Measurements from ENCODE around the gene ANKRD12. TPM values are rescaled to one million over a fixed set of nuclear protein-coding genes. Genes with fewer than 3 reads are reported as not detected.

ANKRD12 gene
- polyA plus RNA-seq, 1 donor (not counting 4 experiments of a cell fraction or from before 2014, with no cell fraction given), result 8.0 TPM

GRCh38 chr18:9249254-9249653 lies 112.7 kb downstream of the ANKRD12 start:
- Histone ChIP-seq H3K27me3 (ENCODE audit: control insufficient read depth, extremely low read depth, insufficient read depth, low read length) (no peaks in the 10 kb centered on the region), H3K4me3 (ENCODE audit: control insufficient read depth in 2 of 3, extremely low read depth in 1 of 3, insufficient read depth in 2 of 3, low read depth in 1 of 3, low read length in 3 of 3) (no peak overlapping the region), H3K36me3 (ENCODE audit: control insufficient read depth in 2 of 2, extremely low read depth in 1 of 2, insufficient read depth in 2 of 2, low read length in 2 of 2) (no peaks in the 10 kb centered on the region), H4K20me1 (ENCODE audit: control insufficient read depth, extremely low read depth, insufficient read depth, low read length) (no peaks in the 10 kb centered on the region), H3K27ac (ENCODE audit: control insufficient read depth, insufficient read depth, low read length) (no peak overlapping the region), H3K4me1 (ENCODE audit: control insufficient read depth, extremely low read depth, insufficient read depth, low read length) (no peaks in the 10 kb centered on the region), H3K9ac (ENCODE audit: control insufficient read depth, extremely low read depth, insufficient read depth, low read length) (no peak overlapping the region), H2AFZ (ENCODE audit: control insufficient read depth, low read length) (no peak overlapping the region), H3K9me1 (ENCODE audit: control insufficient read depth, extremely low read depth, insufficient read depth, low read length) (no peaks in the 10 kb centered on the region), H3K9me3 (ENCODE audit: control insufficient read depth, low read depth, low read length) (no peaks in the 10 kb centered on the region), H3K4me2 (ENCODE audit: control insufficient read depth, extremely low read depth, insufficient read depth, low read depth, low read length) (no peak overlapping the region), H3K79me2 (ENCODE audit: control insufficient read depth, insufficient read depth, low read length) (no peaks in the 10 kb centered on the region)
- DNase-seq (ENCODE audit: low read depth, low spot score), result no peak
- no peak for FAIRE-seq
- dilution Hi-C loops (cut with MboI; ENCODE audit: extremely low pct_ligation_motif_present, low sequenced_read_pairs), result no loop called here
- no peak for TF ChIP-seq EZH2 (IDR thresholded peaks at IDR 0.05; ENCODE audit: low read length)
- TF ChIP-seq, protein P1, sequence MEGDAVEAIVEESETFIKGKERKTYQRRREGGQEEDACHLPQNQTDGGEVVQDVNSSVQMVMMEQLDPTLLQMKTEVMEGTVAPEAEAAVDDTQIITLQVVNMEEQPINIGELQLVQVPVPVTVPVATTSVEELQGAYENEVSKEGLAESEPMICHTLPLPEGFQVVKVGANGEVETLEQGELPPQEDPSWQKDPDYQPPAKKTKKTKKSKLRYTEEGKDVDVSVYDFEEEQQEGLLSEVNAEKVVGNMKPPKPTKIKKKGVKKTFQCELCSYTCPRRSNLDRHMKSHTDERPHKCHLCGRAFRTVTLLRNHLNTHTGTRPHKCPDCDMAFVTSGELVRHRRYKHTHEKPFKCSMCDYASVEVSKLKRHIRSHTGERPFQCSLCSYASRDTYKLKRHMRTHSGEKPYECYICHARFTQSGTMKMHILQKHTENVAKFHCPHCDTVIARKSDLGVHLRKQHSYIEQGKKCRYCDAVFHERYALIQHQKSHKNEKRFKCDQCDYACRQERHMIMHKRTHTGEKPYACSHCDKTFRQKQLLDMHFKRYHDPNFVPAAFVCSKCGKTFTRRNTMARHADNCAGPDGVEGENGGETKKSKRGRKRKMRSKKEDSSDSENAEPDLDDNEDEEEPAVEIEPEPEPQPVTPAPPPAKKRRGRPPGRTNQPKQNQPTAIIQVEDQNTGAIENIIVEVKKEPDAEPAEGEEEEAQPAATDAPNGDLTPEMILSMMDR (optimal IDR thresholded peaks at IDR 0.05 in 1 of 3, IDR thresholded peaks at IDR 0.05 in 1 of 3, conservative IDR thresholded peaks at IDR 0.05 in 1 of 3; ENCODE audit: extremely low read depth in 1 of 3, insufficient read depth in 2 of 3, low read length in 3 of 3), result no peak

- no peaks in the 10 kb centered on the region for H3K79me2 ChIP-seq (ENCODE audit: control insufficient read depth, insufficient read depth, low read length)
- no peak overlapping the region for H3K4me3 ChIP-seq (ENCODE audit: control insufficient read depth in 2 of 3, extremely low read depth in 1 of 3, insufficient read depth in 2 of 3, low read depth in 1 of 3, low read length in 3 of 3)
- no peak for FAIRE-seq
- DNase-seq (ENCODE audit: low read depth, low spot score), result no peak
- no peaks in the 10 kb centered on the region for H4K20me1 ChIP-seq (ENCODE audit: control insufficient read depth, extremely low read depth, insufficient read depth, low read length)
- H3K27ac ChIP-seq (ENCODE audit: control insufficient read depth, insufficient read depth, low read length), result no peak overlapping the region
- H2AFZ ChIP-seq (ENCODE audit: control insufficient read depth, low read length), result no peak overlapping the region
- H3K36me3 ChIP-seq (ENCODE audit: control insufficient read depth in 2 of 2, extremely low read depth in 1 of 2, insufficient read depth in 2 of 2, low read length in 2 of 2), result peaks cover 0 to 2% of the 10 kb centered on the region in 2 experiments
- no peak overlapping the region for H3K4me2 ChIP-seq (ENCODE audit: control insufficient read depth, extremely low read depth, insufficient read depth, low read depth, low read length)
- no peak for TF ChIP-seq EZH2 (IDR thresholded peaks at IDR 0.05; ENCODE audit: low read length)
- TF ChIP-seq, protein P1 (optimal IDR thresholded peaks at IDR 0.05 in 1 of 3, IDR thresholded peaks at IDR 0.05 in 1 of 3, conservative IDR thresholded peaks at IDR 0.05 in 1 of 3; ENCODE audit: extremely low read depth in 1 of 3, insufficient read depth in 2 of 3, low read length in 3 of 3), result no peak
- no peaks in the 10 kb centered on the region for H3K27me3 ChIP-seq (ENCODE audit: control insufficient read depth, extremely low read depth, insufficient read depth, low read length)
- dilution Hi-C loops (cut with MboI; ENCODE audit: extremely low pct_ligation_motif_present, low sequenced_read_pairs), result no loop called here
- no peaks in the 10 kb centered on the region for H3K4me1 ChIP-seq (ENCODE audit: control insufficient read depth, extremely low read depth, insufficient read depth, low read length)
- no peak overlapping the region for H3K9ac ChIP-seq (ENCODE audit: control insufficient read depth, extremely low read depth, insufficient read depth, low read length)
- H3K9me3 ChIP-seq (ENCODE audit: control insufficient read depth, low read depth, low read length), result no peaks in the 10 kb centered on the region
- H3K9me1 ChIP-seq (ENCODE audit: control insufficient read depth, extremely low read depth, insufficient read depth, low read length), result no peaks in the 10 kb centered on the region
Observed at GRCh38 chr18:9259173-9259572, 122.6 kb downstream of the ANKRD12 start.
